Endometrial microvascular endothelial cells (primary cell): Measurements from ENCODE around the gene PLA2G4A. TPM values are rescaled to one million over a fixed set of nuclear protein-coding genes. Genes with fewer than 3 reads are reported as not detected.
"Not testable (repeated sequence)": the region's sequence is repeated elsewhere in the genome, so short reads cannot be mapped to it uniquely, and the experiment has no call there.

ENCODE experiments used
- in situ Hi-C: cut with HindIII; loops from 2 replicates; pipeline ENCODE4 v1.10.0; 2017; ENCODE audit warnings: low sequenced_read_pairs, low pct_unique_long_range_greater_than_20kb; ENCODE audit errors: inconsistent ontology term
- total RNA-seq: library from RNA; depleted of rRNA; stranded (reverse); fragments of >200 nt; gene quantifications from one replicate; pipeline ENCODE4 v1.2.3, GENCODE V29; 2015; ENCODE audit errors: inconsistent ontology term

PLA2G4A gene
- total RNA-seq, 1 donor from 2014 or later, result 0.28 TPM

- in situ Hi-C loops, result no loop called here
These were observed 71.9 kb downstream of the PLA2G4A start for GRCh38 chr1:186900539-186901237.

DNA sequence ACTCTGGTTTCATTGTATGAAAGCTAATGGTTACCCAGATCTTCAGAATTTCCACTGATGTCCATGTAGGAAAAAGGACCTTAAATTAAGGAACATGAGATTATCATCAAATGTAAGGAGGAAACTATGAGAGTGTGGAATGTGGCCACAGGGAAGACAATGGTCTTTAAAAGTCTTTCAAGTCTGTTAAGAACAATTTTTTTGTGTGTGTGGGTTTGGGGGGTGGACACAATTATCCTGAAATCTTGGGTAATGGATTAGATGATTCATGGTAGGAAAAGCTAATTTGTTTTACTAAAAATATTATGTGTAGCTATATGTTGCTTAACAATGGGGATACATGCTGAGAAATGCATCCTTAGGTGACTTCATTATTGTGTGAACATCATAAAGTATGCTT, 72.9 kb downstream of the PLA2G4A start:
- in situ Hi-C loops, result no loop called here

GRCh38 chr1:186903374-186904136, 74.8 kb downstream of the PLA2G4A start:
- in situ Hi-C loops, result no loop called here

DNA sequence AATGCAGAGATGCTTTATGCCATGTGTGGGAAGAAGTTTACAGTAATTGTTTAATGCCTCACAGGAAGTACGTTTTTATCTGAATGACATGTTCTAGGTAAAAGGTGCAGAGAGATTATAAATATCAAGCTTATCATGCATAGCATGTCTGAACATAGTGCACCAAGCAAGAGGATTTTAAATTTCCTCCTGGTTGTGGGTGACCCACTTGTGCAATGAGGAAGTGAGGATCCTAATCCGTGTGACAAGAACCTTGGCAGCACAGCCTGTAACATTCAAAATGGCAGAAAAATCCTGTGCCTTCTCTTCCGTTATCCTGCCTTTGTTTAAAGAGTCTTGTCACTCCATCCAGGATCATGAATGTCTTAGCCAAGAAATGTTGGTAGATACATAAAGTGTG, 75.6 kb downstream of the PLA2G4A start:
- in situ Hi-C loops, result no loop called here

DNA sequence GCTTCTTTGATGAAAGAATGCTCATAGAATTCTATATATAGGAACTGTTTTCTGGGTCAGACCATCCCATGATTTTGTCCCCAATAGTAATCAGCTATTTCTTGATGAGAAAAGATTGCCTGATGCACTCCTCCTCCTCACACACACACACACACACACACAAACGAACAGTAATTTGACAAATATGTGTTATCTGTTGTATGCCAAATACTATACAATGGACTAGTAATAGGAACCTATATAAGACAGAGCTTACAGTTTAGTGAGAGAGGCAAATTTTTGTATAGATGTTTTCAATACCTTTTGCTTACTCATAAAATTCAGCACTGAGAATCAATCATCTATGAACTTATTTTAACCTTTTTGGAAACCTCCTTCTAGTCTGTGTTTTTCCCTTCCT, 76.8 kb downstream of the PLA2G4A start:
- in situ Hi-C loops, result no loop called here

- in situ Hi-C loops, result no loop called here
These were observed 86.8 kb downstream of the PLA2G4A start for GRCh38 chr1:186915555-186915954.

- in situ Hi-C loops, result not testable (repeated sequence)
These were observed 88.5 kb downstream of the PLA2G4A start for GRCh38 chr1:186917106-186917786.

GRCh38 chr1:186921386-186921785, 92.6 kb downstream of the PLA2G4A start:
- in situ Hi-C loops, result not testable (repeated sequence)

GRCh38 chr1:186922814-186923213, 94.1 kb downstream of the PLA2G4A start:
- in situ Hi-C loops, result not testable (repeated sequence)

GRCh38 chr1:186923486-186923885, 94.7 kb downstream of the PLA2G4A start:
- in situ Hi-C loops, result no loop called here

GRCh38 chr1:186925881-186926669, 97.3 kb downstream of the PLA2G4A start:
- in situ Hi-C loops, result no loop called here

DNA sequence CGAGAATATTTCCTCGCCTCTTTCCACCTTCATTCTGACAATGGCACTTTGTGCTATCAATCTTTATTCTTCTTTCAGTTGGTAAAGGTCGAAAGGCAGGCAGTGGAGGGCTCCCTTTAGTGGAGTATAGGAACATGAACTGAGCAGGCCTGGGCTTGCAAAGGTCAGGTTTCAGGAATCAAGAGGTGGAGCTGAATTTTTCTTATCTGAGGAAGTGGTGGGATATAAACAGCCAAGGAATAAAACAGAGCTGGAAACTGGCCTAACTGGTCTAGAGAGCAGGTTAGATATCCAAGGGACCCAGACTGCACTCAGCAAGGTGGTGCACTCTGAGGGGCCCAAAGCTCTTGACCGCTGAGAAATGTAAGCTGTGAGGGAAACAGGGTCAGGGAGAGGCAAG, 99.1 kb downstream of the PLA2G4A start:
- in situ Hi-C loops, result no loop called here

GRCh38 chr1:186930238-186930637, 101.5 kb downstream of the PLA2G4A start:
- in situ Hi-C loops, result no loop called here

GRCh38 chr1:186937016-186937670, 108.4 kb downstream of the PLA2G4A start:
- in situ Hi-C loops, result no loop called here

- in situ Hi-C loops, result loop anchor here (10.0 kb wide), 1 partner anchor 239 kb away; no protein-coding TSS in a partner anchor
These were observed 115.3 kb downstream of the PLA2G4A start for GRCh38 chr1:186943891-186944686.

DNA sequence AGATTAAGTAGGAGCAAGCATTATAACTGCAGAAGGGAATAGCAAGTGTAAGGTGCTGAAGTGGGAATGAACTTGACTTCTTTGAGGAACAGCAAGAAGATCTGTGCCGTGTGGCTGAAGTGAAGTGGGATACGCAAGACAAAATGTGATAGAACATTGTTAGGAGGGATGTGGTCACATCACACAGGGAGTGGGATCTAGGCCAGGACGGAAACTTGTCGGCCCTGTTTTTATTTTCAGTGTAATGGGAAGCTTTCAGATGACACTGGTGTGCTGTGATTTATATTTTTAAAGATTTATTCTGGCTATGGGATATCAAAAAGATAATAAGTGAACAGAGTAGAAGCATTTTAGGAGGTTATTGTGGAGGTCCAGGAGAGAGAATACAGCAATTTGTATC, 116.4 kb downstream of the PLA2G4A start:
- in situ Hi-C loops, result loop anchor here (10.0 kb wide), 1 partner anchor 240 kb away; no protein-coding TSS in a partner anchor

DNA sequence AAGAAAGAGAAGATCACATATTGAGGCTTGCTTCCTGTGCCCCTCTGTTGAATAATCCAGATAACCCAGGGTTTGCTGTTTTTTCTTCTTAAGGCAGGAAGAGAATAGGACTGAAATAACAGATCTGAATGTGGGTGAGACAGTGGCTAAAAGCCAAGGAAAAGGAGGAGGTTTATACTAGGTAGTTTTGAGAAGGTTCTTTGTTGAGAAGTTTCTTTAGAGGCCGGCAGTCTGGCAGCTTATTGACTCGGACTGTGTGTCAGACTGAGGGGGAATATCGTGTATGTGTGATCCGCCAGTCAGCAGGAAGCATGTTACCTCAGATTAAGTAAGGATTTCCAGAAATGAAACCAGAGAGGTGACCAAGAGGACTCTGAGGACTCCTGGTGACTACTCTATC, 119.8 kb downstream of the PLA2G4A start:
- in situ Hi-C loops, result loop anchor here (10.0 kb wide), 1 partner anchor 244 kb away; no protein-coding TSS in a partner anchor

GRCh38 chr1:186949173-186949572, 120.4 kb downstream of the PLA2G4A start:
- in situ Hi-C loops, result loop anchor here (10.0 kb wide), 1 partner anchor 244 kb away; no protein-coding TSS in a partner anchor
